Measurements from ENCODE around the gene ALB.

The ALB gene

DNA sequence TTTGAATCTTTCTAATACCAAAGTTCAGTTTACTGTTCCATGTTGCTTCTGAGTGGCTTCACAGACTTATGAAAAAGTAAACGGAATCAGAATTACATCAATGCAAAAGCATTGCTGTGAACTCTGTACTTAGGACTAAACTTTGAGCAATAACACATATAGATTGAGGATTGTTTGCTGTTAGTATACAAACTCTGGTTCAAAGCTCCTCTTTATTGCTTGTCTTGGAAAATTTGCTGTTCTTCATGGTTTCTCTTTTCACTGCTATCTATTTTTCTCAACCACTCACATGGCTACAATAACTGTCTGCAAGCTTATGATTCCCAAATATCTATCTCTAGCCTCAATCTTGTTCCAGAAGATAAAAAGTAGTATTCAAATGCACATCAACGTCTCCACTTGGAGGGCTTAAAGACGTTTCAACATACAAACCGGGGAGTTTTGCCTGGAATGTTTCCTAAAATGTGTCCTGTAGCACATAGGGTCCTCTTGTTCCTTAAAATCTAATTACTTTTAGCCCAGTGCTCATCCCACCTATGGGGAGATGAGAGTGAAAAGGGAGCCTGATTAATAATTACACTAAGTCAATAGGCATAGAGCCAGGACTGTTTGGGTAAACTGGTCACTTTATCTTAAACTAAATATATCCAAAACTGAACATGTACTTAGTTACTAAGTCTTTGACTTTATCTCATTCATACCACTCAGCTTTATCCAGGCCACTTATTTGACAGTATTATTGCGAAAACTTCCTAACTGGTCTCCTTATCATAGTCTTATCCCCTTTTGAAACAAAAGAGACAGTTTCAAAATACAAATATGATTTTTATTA lies 28.3 kb downstream of the ALB start:
- DNase-seq, result no peak

DNA sequence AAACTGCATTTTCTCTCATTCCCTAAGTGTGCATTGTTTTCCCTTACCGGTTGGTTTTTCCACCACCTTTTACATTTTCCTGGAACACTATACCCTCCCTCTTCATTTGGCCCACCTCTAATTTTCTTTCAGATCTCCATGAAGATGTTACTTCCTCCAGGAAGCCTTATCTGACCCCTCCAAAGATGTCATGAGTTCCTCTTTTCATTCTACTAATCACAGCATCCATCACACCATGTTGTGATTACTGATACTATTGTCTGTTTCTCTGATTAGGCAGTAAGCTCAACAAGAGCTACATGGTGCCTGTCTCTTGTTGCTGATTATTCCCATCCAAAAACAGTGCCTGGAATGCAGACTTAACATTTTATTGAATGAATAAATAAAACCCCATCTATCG lies 29.1 kb downstream of the ALB start:
- no peak for DNase-seq

DNA sequence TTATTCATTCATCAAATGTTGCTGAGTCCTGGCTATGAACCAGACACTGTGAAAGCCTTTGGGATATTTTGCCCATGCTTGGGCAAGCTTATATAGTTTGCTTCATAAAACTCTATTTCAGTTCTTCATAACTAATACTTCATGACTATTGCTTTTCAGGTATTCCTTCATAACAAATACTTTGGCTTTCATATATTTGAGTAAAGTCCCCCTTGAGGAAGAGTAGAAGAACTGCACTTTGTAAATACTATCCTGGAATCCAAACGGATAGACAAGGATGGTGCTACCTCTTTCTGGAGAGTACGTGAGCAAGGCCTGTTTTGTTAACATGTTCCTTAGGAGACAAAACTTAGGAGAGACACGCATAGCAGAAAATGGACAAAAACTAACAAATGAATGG lies 30.2 kb downstream of the ALB start:
- no peak for DNase-seq

DNA sequence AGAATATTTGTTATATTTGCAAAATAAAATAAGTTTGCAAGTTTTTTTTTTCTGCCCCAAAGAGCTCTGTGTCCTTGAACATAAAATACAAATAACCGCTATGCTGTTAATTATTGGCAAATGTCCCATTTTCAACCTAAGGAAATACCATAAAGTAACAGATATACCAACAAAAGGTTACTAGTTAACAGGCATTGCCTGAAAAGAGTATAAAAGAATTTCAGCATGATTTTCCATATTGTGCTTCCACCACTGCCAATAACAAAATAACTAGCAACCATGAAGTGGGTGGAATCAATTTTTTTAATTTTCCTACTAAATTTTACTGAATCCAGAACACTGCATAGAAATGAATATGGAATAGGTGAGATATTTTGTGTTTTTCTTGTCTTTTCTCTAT lies 31.9 kb downstream of the ALB start, which contains the start of gene AFP:
Gene AFP, plus strand, starts transcription at position 238 of the 400 bp plus-strand sequence. Its CDS starts 42 bp downstream, at position 280.
- no peak for DNase-seq

DNA sequence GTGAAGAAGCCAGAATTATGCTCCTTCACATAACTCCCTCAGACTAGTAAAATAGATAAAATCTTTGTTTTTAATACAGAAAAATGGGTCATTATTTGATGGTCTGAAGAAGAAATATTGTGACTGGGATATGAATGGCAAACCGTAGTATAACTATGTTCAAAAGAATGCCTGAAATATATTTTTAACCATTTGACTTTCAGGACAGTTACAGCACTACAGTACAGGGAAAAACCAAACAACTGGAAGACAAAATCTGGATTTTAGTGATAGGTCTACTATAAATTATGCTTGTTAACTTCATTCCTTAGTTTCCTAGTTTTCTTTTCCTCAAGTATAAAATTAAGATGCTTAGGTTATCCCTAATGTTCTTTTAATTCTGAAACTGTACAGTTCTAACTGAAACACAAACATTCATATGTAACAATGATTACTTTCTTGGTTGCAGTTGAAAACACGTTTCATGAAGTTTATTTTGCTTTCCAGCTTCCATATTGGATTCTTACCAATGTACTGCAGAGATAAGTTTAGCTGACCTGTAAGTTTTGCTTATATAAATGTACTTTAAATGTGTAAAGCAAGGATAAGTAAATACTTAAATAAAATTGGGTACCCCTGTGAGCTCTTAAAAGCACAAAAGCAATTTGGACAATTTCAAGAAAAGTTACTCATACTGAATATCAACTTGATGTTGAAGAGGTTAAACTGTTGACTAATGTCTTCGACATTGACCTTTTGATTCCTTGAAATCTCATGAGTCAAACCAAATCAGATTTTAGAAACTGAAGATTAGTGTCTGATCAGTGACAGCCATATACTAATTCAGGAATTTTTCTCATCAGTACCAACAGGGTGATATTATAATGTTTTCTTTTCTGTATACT lies 32.8 kb downstream of the ALB start:
- no peak for DNase-seq

DNA sequence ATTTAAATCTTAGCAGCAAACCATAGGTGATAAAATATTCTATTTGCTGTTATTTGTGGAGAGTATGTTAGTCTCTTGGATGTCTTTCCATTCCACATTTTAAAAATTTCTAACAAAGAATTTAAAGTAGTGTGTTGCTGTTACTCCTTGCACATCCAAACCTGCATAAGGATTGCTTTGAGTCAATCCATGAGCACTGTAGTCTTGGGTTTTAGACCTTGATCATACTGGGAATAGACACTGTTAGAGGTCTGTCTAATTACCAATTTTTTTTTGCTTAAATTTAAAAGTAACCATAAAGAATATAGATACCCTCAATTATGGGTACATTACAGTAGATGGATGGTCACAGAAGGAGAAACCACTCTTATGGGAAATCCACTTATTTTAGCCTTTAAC lies 33.5 kb downstream of the ALB start:
- no peak for DNase-seq

DNA sequence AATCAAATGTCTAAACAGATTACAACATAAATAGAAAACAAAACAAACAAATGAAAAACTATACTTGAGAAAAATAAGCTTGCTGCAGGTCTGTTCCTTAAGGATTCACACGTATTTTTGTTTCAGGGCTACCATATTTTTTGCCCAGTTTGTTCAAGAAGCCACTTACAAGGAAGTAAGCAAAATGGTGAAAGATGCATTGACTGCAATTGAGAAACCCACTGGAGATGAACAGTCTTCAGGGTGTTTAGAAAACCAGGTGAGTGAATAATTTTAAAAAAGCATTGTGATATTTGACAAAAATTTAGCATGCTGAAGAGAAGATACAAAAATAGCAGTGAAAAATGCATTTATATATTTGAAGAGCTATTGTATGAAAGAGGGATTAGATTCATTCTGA lies 34.0 kb downstream of the ALB start:
- DNase-seq, result no peak

DNA sequence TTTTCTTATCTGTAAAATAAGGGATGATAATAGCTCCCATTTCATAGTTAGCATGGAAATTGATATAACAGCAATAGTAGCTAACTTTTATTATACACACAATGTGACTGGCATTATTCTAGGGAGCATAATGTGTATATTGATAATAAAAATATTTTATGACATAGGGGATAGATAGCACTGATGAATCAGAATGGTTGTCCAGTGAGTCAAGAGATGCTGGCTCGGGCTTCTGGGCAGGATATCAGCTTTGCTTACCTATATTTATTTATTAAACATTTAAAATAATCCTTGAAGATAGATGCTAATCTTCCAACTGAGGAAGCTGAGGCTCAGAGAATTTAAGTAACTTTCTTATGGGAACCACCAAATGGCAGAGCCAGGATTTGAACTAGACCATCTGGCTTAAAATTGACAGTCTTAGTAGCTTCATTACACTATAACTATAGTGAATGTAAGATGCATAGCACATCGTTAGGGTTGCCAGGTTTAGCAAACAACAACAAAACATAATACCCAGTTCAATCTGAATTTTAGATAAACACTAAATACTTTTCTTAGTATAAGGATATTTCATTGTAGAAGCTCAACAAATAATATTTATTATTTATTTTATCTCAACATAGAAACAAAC lies 34.6 kb downstream of the ALB start:
- no peak for DNase-seq

DNA sequence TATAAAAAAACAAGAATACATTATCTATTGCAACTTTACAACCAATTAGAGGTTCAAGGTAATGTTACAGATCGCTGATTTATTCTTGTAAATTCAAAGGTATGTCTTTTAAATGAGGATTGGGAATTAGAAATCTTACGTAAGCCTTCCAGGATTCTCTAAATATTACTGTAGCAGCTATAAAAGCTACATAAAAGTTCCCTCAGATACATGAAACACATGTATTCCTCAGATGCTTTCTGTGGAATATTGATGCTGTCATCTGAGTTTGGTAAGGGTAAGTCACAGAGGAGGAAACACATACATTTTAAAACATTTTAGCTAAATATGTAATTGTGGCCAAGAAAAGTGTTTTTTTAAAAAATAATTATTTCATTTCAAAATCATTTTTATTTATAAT lies 35.4 kb downstream of the ALB start:
- no peak for DNase-seq

DNA sequence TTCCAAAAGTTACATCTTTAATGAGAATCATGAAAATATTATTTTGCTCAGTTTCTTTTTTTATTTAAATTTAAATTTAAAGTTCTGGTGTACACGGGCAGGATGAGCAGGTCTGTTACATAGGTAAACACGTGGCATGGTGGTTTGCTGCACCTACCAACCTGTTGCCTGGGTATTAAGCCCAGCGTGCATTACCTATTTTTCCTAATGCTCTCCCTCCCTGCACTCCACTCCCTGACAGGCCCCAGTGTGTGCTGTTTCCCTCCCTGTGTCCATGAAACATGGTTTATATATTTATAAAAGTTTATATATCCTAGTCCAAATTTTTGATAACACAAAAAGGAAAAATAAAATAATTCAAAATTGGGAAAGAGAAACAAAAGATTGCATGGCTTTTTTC lies 35.9 kb downstream of the ALB start:
- DNase-seq, result no peak

DNA sequence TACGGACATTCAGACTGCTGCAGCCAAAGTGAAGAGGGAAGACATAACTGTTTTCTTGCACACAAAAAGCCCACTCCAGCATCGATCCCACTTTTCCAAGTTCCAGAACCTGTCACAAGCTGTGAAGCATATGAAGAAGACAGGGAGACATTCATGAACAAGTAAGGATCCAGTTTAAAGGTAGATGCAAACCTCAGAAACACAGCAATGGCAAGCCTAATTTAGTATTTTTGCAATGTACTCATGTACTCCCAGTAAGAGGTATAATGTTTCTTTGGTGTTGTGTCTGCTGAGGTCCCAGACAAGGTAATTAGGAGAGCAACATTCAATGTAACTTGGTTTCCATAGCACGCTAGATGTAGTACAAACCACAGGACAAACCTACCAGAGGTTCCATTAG lies 36.6 kb downstream of the ALB start:
- no peak for DNase-seq

DNA sequence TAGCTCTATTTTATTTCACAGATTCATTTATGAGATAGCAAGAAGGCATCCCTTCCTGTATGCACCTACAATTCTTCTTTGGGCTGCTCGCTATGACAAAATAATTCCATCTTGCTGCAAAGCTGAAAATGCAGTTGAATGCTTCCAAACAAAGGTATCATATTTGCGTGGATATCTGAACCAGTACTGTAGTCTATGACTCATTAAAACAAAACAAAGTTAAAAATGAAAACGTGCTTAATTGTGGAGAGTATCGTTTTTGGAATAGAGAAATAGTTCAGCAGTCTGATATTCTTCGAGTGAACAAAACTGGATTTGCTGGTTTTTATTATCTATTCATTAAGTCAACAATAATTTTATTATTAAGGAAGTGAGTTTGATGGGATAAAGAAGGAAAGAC lies 38.2 kb downstream of the ALB start:
- no peak for DNase-seq

DNA sequence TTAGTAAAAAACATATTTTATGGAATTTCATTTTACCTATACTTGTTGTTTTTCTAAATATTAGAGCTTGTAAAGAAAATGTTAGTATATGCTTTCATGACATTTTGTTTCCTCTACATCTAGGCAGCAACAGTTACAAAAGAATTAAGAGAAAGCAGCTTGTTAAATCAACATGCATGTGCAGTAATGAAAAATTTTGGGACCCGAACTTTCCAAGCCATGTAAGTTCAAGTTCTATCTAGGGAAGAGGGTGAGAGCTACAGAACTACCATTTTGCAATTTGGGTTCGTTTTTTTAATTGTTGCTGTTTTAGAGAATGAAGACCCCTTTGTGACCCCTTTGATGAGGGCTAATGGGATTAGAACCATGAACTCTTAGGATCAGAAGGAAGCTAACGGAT lies 39.1 kb downstream of the ALB start:
- no peak for DNase-seq

DNA sequence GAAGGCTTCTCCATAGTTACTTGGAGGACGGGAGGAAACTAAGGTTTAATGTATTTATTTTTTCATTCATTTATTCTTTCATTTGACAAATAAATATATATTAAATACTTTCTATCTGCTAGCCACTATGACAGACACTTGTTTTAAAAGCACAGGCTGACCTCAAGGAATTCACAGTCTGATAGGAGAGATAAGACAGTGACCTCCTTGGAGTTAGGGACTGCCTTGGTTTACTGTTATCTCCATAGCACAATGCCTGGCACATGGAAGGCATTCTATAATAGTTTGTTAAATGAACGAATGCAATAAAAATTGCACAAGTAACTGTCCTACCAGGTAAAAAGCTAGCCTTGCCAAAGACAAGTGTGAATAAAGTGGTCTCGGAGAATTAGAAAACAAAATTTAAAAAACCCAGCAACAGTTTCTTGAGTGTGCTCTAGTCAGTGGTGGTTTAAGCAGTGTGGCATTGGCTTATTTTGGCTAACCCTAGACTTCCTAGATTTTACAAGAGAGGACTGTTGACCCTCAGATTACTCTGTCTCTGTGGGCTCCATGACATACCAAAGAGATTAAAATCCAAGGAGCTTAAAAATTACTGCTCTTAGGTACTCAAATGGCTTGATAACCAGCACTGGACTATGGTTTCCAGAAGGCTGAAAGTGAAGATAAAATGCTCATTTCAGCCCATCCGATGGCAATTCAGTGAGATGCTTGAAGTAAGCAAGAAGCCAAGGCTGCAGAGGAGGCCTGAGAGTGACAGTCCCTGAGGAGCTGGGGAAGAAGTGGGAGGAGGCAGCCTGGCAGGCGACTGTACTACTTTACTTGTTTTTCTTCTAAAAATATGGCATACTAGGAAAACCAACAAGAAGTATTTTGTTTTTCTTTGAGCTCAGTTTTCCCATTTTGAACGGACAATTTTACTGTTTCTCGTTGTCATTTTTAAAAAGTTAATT lies 41.6 kb downstream of the ALB start:
- DNase-seq, result no peak

DNA sequence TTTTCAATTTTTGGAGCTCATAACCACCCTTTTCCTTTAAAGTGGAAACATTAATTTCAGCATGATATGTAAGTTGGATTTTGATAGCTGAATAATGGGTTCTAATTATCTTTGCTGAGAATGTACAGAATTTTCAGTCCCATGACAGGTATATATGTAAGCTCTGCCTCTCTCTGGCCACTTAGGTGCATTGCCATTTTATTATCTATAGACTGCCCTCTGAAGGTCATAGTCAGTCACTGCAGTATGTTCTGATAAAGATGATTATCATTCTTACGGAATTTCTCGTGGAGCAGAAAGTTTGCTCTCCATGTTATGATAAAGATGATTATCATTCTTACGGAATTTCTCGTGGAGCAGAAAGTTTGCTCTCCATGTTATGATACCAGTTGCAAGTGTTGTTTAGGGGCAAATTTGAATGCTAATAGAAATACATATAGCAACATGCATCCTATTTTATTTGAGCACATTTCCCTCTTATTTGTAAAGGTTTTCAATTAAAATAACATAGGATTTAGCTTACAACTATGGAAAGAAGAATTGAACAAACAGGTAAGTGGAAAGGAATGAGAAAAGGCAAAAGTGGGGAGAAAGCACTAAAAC lies 42.4 kb downstream of the ALB start:
- no peak for DNase-seq

DNA sequence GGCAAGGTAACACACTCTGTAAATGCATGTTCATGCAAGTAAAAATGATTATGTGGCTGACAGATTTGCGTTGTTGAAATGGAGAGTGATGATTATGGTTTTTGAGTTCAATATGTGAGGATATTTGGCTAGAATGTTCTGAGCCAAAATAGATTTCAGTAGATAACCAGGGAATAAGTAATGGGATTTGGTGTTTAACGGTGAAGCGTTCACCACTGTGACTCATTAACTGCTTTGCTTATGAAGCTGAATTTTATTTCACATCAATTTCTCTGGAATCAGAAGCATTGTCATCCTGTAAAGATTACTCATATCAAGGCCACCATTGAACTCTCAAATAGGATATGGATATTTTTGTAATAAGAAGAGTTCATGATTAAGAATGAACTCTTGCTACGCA lies 43.6 kb downstream of the ALB start:
- no peak for DNase-seq

DNA sequence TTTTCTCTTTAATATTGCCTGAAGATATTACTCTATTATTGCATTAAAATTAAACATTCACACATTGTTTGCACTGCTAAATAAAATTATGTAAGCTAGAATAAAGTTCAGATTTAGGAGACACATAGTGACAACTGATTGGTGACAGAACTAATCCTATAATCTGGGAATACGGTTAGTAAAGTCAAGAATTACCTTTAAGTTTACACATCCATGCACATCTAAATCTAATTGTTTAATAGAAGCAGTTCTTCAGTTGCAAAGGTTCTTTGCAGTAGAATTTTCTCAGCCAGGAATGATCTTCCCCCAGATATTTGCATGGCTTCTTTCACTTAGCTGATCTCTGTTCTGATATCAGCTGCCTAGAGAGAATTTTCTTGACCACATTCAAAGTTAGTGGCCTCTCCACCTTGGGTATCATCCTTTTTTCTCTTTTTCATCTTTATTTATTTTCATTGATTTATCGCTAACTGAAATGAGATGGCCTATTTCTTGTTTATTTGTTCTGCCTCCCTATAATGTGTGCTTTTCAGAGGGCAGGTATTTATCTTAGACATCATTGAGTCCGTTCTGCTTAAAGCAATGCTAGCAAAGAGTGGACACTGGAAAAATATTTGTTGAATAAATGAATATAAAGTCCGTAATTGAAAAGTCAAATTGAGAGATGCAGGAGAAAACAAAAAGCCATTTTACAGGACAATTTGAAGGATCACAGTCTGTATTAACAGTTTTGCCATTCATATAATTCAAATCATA lies 44.5 kb downstream of the ALB start:
- DNase-seq, result no peak

DNA sequence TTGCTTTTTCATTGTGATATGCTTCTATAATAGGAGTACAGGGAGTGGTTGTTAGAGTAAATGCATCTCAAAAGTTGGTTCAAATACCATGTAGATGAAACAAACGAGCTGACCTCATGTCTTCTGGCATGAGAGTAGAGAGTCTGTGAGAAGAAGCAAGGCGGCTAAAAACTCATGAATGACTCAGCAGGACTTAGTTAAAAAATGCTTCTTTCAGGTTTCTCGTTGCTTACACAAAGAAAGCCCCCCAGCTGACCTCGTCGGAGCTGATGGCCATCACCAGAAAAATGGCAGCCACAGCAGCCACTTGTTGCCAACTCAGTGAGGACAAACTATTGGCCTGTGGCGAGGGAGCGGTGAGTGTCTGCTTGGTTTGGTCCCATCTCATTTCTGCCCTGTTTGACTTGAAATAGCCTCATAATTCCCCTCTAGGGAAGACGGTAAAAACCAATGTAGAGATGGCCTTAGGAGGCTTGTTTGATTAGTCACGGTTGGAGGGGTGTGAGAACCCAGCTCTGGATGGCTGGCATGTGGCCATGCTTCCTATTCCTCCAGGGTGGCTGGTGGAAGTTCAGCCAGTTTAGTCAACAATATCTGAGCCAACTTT lies 46.4 kb downstream of the ALB start:
- DNase-seq, result no peak

DNA sequence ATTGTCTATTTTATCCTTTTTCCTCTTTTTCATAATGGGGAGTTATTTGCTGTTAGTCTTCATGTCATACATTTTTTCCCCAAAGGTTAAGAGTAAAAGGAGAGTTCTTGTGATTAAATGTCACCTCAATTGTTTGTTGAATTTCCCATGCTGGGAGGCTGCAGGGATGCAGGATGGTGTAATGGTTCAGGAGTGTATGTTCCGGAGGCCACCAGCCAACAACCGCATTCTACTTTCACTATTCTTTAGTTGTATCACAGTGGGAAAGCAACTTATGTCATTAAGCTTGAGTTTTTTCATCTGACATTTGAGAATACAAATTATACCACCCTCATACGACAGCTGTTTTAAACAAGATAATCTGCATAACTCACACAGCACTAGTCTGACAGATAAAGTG lies 47.3 kb downstream of the ALB start:
- no peak for DNase-seq

DNA sequence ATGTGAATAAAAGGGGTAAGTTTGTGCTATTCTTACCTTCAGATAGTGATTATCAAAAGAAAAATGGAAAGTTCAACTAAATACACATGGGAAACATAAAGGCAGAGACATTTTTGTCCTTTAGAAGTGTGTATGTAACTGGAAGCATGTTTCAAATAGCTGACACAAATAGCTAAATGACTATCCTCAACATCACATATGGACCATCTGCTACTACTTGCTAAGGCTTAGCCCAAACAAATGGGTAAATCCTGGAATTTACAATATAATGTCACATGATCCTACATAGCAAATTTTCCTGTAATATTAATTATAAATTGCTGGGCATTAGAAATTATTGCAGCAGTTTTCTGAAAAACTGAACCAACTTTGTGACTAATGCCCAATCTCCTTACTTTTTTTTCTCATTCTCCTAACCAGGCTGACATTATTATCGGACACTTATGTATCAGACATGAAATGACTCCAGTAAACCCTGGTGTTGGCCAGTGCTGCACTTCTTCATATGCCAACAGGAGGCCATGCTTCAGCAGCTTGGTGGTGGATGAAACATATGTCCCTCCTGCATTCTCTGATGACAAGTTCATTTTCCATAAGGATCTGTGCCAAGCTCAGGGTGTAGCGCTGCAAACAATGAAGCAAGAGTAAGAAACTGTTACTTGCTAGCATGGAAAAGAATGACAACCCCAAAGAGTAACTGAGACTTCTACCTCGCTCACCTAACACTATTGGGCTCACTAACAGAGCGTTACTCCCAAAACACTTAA lies 48.1 kb downstream of the ALB start:
- no peak for DNase-seq
